Activated CD8-positive, alpha-beta memory T cell treated with anti-CD3 and anti-CD28 coated beads, Interleukin-2, amount 10 ng/mL, durations not matched to agents 7 days and 5 days (primary cell): ENCODE measurements around the gene SPRR4. TPM values are rescaled to one million over a fixed set of nuclear protein-coding genes. Genes with fewer than 3 reads are reported as not detected.

ENCODE experiments used
- ATAC-seq: fragments of 150-1000 bp; cut with Tn5 transposase; one replicate; pipeline ENCODE4 v1.10.0; 2021; ENCODE audit warnings: moderate library complexity
- CTCF ChIA-PET: fragments of 350-600 bp; sonication (Branson Sonifier 250); formaldehyde crosslinking; loops from one replicate; lab custom pipeline; 2021; ENCODE audit warnings: antibody characterized with exemption; lab: Charles Lee
- DNase-seq: peaks from one replicate; pipeline ENCODE4 v3.0.0-alpha.2; 2020
- H3K27ac Mint-ChIP-seq: one replicate; pipeline ENCODE4 v1.8.0; 2021; ENCODE audit warnings: mild to moderate bottlenecking, mixed read lengths
- H3K27me3 Mint-ChIP-seq: one replicate; pipeline ENCODE4 v1.8.0; 2021; ENCODE audit warnings: mixed read lengths
- H3K36me3 Mint-ChIP-seq: one replicate; pipeline ENCODE4 v1.8.0; 2021; ENCODE audit warnings: mild to moderate bottlenecking, mixed read lengths
- H3K4me1 Mint-ChIP-seq: one replicate; pipeline ENCODE4 v1.8.0; 2021; ENCODE audit warnings: mixed read lengths
- H3K4me3 Mint-ChIP-seq: one replicate; pipeline ENCODE4 v1.8.0; 2021; ENCODE audit warnings: mild to moderate bottlenecking, moderate library complexity, mixed read lengths
- H3K9me3 Mint-ChIP-seq: one replicate; pipeline ENCODE4 v1.8.0; 2022; ENCODE audit warnings: low read depth, mixed read lengths
- total RNA-seq, 2 experiments: library from RNA; stranded (reverse); gene quantifications; one replicate each; pipeline ENCODE4 v1.2.3, GENCODE V29; 2021

Gene SPRR4
- total RNA-seq, 2 experiments from 2014 or later = not detected

DNA sequence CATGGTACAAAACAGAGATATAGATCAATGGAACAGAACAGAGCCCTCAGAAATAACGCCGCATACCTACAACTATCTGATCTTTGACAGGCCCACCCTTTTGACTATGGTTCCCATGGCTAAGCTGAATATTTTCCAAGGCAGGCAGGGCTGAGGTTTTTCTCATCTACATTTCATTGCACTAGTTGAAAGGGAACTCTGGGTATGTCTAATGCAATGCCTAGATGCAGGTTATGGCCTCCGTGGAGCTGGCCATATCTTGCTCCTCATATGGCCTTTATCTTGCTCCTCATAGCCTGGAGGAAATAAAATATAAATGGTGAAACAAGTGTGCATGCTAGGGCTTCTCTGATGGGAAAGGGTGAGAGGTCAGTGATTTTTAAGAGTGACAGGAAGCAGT is 12.9 kb upstream of the SPRR4 start:
- no peak for ATAC-seq
- H3K4me1 Mint-ChIP-seq = no peaks in the 10 kb centered on the region
- CTCF ChIA-PET = no interaction called here
- H3K4me3 Mint-ChIP-seq = no peak overlapping the region
- H3K27me3 Mint-ChIP-seq = no peaks in the 10 kb centered on the region
- H3K9me3 Mint-ChIP-seq = no peaks in the 10 kb centered on the region
- no peaks in the 10 kb centered on the region for H3K36me3 Mint-ChIP-seq
- no peak overlapping the region for H3K27ac Mint-ChIP-seq
- DNase-seq = no peak

DNA sequence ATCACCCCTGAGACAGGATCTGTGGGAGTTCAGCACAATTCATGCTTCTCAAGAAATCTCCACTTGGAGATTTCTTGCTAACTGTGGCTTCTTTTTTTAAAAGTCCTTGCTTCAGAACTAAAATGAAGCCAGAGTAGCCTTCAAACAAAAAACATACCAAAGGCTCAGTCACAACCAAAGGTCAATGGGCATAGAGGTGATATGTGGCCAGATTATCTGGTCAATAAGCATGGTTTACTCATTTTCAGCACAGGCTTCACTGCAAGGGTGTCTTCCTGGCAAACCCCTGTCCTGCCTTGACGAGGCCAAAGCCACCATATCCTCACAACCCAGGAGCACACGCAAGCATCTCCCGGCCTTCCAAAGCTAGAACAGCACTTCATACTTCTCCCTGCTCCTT is 11.2 kb upstream of the SPRR4 start:
- no peaks in the 10 kb centered on the region for H3K9me3 Mint-ChIP-seq
- CTCF ChIA-PET = no interaction called here
- DNase-seq (peak; percentile 1), ATAC-seq (no peak)
- no peaks in the 10 kb centered on the region for H3K36me3 Mint-ChIP-seq
- no peak overlapping the region for H3K4me3 Mint-ChIP-seq
- no peaks in the 10 kb centered on the region for H3K4me1 Mint-ChIP-seq
- peaks cover 5% of the 10 kb centered on the region for H3K27me3 Mint-ChIP-seq
- H3K27ac Mint-ChIP-seq = no peak overlapping the region

DNA sequence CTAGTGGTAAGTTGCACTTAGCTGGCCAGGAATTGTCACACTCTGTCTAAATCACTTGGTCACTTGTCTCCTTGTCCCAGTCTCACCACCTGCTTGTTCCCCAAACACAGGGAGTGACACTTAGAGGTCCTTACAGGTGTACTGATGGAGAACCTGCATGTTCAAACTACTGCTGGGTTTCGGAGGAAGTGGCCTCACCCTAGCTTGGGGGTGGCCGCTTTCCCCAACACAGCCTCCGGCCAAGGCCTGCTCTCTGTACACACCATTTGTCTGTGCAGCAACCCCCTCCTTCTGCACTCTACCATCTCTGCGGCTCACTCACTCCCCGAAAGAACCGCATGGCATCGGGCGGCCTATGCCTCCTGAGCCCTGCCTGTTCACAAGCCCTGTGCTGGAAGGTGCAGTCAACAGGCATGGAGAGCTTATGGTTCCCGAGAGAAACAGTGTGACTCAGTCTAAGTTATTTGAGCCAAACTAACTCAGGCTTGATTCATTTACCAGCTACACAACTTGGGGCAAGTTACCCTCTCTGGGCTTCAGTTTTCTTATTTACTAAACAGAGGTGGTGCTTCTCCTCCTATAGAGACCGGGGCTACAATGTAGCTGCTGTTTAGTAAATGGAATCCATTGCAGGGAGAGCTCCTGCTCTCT is 10.5 kb upstream of the SPRR4 start:
- Mint-ChIP-seq H3K27ac (no peak overlapping the region), H3K36me3 (no peaks in the 10 kb centered on the region), H3K4me3 (no peak overlapping the region), H3K4me1 (no peaks in the 10 kb centered on the region), H3K9me3 (no peaks in the 10 kb centered on the region), H3K27me3 (peaks cover 5% of the 10 kb centered on the region)
- ATAC-seq = no peak
- DNase-seq = no peak
- CTCF ChIA-PET = no interaction called here

DNA sequence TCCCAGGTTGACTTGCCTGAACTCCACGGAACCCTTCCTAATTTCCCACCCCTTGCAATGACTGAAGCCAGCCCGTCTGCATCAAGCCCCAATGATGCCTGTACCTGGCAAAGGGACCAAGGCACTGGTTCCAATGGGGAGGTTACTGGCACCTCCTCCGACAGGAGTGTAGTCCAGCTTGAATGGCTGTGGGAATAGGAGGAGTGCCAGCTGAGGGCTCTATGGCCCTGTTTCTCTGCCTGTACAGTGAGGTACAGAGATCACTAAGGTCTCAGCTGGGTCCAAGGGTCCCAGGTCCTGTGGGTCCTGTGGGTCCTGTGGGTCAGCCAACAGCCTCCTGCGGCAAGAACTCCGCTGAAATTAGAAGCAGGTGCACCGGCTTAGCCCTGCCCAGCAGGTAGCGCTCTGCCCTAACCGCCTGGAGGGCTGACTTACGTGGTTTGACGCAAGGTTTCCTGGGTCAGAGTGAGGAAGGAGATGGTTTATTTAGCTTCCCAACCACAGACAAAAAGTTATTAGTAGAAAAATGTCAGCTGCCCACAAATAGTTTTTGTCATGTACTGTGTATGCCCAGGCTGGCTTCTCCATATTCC is 9.9 kb upstream of the SPRR4 start:
- CTCF ChIA-PET = no interaction called here
- ATAC-seq (no peak), DNase-seq (no peak)
- Mint-ChIP-seq H3K4me3 (no peak overlapping the region), H3K27ac (no peak overlapping the region), H3K36me3 (no peaks in the 10 kb centered on the region), H3K4me1 (no peaks in the 10 kb centered on the region), H3K9me3 (no peaks in the 10 kb centered on the region), H3K27me3 (peaks cover 9% of the 10 kb centered on the region)

DNA sequence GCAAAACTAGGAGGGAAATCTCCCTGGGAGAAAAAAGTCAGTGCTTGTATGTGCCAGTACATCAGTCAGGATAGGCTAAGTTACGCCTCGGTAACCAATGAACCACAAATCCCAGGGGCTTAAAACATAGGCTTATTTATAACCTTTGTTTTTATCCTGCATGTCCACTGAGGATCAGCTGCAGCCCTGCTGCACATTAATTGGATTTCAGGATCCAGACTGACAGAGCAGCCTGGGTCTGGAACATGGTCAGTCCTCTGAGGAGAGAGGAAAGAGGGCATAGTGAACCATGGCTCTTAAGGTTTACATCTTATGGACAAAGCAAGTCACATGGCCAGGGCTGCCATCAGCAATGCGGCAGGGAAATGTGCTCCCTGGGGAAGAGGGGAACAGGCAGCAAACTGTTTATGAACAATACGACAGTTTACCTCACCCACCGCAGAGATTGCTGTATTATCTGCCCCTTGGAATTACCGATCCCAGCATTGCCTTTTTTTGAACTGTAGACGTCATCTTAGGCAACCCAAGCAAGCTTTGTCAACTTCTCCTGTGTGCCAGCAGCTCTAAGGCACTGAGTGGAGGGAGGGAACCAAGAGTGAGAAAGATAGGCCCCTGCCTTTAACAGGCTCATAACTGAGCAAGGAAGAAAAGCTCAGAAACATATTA is 9.1 kb upstream of the SPRR4 start:
- DNase-seq (peak; percentile 12), ATAC-seq (no peak)
- Mint-ChIP-seq H3K9me3 (no peaks in the 10 kb centered on the region), H3K27ac (no peak overlapping the region), H3K4me3 (no peak overlapping the region), H3K4me1 (no peaks in the 10 kb centered on the region), H3K27me3 (peaks cover 9% of the 10 kb centered on the region), H3K36me3 (no peaks in the 10 kb centered on the region)
- CTCF ChIA-PET = no interaction called here

DNA sequence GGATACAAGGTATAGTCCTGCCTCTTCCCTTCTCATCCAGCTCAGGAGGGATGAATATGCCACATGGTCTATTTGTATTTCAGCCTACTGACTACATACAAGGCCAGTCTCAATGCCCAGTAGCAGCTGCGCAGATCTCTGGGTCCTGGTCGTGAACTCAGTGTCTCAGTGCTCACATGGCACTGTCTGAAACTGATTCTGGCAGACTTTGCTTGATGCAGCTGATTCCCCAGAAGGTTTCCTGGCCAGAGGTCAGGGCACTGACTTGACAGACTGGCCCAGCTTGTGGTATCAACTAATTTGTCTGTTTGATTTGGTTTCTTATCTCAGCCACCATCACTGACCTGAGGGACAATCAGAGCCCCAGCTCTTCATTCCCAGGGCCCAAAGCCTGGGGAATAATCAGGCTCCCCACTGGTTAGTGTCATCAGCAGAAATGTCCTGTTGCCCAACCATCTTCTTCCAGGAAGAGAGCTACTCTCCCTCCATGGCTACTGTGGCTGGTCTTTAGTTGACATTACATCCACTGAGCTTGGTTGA is 7.5 kb upstream of the SPRR4 start:
- H3K9me3 Mint-ChIP-seq = no peaks in the 10 kb centered on the region
- H3K27ac Mint-ChIP-seq = no peak overlapping the region
- peaks cover 13% of the 10 kb centered on the region for H3K27me3 Mint-ChIP-seq
- ATAC-seq = no peak
- CTCF ChIA-PET = no interaction called here
- H3K4me1 Mint-ChIP-seq = peaks cover 3% of the 10 kb centered on the region
- no peaks in the 10 kb centered on the region for H3K36me3 Mint-ChIP-seq
- H3K4me3 Mint-ChIP-seq = no peak overlapping the region
- DNase-seq = peak; percentile 15

DNA sequence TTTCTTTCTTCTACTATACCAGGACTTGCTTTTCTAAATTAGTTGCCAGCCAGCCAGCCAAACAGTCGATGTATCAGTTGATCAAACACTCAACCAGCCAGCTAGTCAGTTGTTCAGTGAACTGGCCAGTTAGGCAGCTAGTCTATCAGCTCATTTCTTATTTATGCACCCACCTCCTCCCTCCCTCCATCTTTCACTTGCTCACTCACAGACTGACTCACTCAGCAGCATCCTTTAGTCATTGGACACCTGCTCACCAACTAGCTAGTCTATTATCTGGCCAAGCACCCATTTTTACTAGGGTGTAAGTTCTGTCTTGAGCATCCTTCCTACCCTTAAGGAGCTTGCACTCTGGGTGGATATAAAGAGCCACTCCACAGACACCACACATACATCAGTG is 5.9 kb upstream of the SPRR4 start:
- no peak overlapping the region for H3K27ac Mint-ChIP-seq
- H3K4me3 Mint-ChIP-seq = no peak overlapping the region
- peaks cover 13% of the 10 kb centered on the region for H3K27me3 Mint-ChIP-seq
- peak; percentile 31 for DNase-seq
- H3K4me1 Mint-ChIP-seq = peaks cover 7% of the 10 kb centered on the region
- ATAC-seq = no peak
- CTCF ChIA-PET = no interaction called here
- H3K36me3 Mint-ChIP-seq = no peaks in the 10 kb centered on the region
- H3K9me3 Mint-ChIP-seq = no peaks in the 10 kb centered on the region

DNA sequence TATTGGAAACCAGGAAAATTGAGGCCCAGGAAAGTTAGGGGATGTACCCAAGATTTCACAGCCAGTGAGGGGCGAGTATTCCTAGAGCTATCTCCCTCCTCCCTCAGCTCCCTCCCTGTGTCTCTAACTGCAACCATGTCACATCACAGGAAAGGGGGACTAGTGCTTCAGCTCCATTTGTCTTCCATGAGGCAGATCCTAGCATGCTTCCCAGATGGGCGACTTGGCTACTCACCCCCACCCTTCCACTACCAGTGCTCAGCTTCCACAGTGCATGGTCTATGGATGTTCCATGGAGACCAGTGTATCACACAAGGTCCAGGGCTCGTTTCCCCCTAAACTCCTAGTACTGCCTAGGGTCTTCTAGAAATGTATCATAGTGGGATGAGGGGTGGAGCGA is 4.6 kb upstream of the SPRR4 start:
- Mint-ChIP-seq H3K4me3 (no peak overlapping the region), H3K36me3 (no peaks in the 10 kb centered on the region), H3K4me1 (peaks cover 7% of the 10 kb centered on the region), H3K27me3 (peaks cover 13% of the 10 kb centered on the region), H3K27ac (no peak overlapping the region), H3K9me3 (no peaks in the 10 kb centered on the region)
- peak; percentile 12 for DNase-seq
- ATAC-seq = no peak
- CTCF ChIA-PET = no interaction called here

DNA sequence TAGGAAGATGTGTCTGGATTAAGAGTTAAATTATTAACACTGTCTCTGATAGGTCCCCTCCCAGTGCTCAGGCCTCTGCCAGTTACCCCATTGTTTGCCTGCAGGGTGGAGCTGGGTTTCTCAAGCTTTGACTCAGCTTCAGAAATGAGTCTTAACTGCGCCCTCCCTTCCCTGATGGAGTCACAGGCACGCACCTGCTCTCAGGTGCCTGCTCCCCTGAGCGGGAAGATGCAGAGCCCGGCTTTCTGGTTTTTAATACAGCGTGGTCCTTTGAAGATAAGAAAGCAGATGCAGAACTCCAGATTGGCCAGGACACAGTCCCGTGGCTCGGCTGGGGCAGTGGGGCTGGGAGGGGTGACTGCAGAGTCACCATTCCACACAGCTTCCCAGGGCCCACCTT is 3.2 kb upstream of the SPRR4 start:
- CTCF ChIA-PET = no interaction called here
- Mint-ChIP-seq H3K27me3 (peaks cover 13% of the 10 kb centered on the region), H3K4me3 (no peak overlapping the region), H3K27ac (no peak overlapping the region), H3K9me3 (no peaks in the 10 kb centered on the region), H3K36me3 (no peaks in the 10 kb centered on the region), H3K4me1 (peaks cover 7% of the 10 kb centered on the region)
- no peak for DNase-seq
- no peak for ATAC-seq

DNA sequence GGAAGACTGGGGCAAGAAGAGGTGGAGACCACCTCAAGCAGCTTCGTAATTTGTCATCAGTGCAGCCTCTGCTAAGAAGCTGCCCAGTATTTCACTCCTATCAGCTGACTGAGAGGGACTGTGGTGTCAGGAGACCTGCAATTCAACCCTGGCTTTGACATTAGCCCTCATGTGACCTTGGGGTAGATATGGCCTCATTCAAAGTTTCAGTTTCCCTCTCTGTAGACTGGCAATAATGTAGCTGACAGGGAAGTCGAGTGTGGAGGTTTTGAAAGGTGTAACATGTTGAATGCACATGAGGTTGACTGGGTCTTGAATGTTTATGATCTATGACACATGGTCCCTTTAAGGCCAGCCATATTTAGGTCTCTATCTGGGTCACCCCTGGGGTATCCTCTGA is 2.2 kb upstream of the SPRR4 start:
- Mint-ChIP-seq H3K9me3 (no peaks in the 10 kb centered on the region), H3K4me1 (peaks cover 7% of the 10 kb centered on the region), H3K27me3 (peaks cover 13% of the 10 kb centered on the region), H3K36me3 (no peaks in the 10 kb centered on the region), H3K4me3 (no peak overlapping the region), H3K27ac (no peak overlapping the region)
- CTCF ChIA-PET = no interaction called here
- no peak for ATAC-seq
- no peak for DNase-seq

DNA sequence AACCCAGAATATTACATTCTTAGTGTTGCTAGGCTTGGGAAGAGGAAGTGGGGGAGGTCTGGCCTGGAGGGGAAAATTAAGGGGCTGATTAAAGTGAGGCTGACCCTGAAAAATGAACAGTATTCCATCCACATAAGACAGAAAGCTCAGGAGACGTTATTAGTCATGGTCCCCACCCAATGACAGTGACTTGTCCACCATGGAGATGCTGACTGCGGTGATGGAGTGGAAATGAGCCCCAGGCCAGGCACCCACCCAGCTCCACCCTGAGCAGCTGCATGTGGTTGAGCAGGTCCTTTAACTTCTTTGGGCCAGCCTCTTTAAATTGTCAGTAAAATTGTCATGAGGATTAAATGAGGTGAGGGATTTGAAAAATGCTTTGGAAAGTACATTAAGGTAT is 1.4 kb upstream of the SPRR4 start:
- CTCF ChIA-PET = no interaction called here
- H3K36me3 Mint-ChIP-seq = no peaks in the 10 kb centered on the region
- no peaks in the 10 kb centered on the region for H3K9me3 Mint-ChIP-seq
- H3K4me3 Mint-ChIP-seq = no peak overlapping the region
- peaks cover 8% of the 10 kb centered on the region for H3K27me3 Mint-ChIP-seq
- DNase-seq (no peak), ATAC-seq (no peak)
- H3K27ac Mint-ChIP-seq = no peak overlapping the region
- H3K4me1 Mint-ChIP-seq = peaks cover 7% of the 10 kb centered on the region

DNA sequence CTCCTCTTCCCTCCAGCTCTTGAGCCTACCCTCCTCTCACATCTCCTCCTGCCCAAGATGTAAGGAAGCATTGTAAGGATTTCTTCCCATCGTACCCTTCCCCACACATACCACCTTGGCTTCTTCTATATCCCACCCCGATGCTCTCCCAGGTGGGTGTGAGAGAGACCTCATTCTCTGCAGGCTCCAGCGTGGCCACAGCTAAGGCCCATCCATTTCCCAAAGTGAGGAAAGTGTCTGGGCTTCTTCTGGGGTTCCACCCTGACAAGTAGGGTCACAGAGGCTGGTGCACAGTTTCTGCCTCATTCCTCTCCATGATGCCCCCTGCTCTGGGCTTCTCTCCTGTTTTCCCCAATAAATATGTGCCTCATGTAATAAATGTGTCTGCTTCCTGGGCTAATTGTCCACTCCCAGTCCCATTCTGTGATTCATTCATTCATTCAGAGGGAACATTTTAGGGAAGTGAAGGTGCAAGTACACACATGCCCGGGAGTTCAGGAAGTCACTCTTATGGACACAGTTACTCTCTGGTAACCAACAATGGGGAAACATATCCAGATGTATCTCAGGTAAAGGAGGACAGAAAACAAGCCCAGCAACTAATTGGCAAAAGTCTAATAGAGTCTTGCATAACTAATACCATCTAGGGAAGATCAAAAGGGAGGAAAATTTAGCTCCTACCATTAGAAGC is 1.9 kb downstream of the SPRR4 start:
- DNase-seq (no peak), ATAC-seq (no peak)
- no peak overlapping the region for H3K27ac Mint-ChIP-seq
- no peaks in the 10 kb centered on the region for H3K9me3 Mint-ChIP-seq
- peaks cover 3% of the 10 kb centered on the region for H3K27me3 Mint-ChIP-seq
- no peaks in the 10 kb centered on the region for H3K36me3 Mint-ChIP-seq
- no peak overlapping the region for H3K4me3 Mint-ChIP-seq
- peaks cover 7% of the 10 kb centered on the region for H3K4me1 Mint-ChIP-seq
- CTCF ChIA-PET = no interaction called here

DNA sequence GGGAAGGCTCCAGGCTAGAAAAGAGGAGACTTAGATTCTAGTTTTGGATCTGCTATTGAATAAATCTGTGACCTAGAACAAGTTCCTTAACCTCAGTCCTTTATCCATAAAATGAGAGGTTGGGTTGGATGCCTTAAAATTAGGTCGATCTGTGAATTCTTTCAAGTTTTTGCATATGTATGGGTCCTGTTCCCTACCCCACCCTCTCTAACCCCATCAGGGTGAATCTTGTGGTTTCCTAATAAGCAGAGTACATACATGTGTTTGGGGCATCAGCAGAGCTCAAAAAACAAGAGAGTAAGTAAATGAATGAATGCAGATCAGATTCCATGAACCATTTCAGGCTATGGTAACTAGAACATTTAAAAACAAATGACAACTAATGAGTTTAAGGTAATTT is 6.2 kb downstream of the SPRR4 start:
- peaks cover 8% of the 10 kb centered on the region for H3K27me3 Mint-ChIP-seq
- no peak overlapping the region for H3K27ac Mint-ChIP-seq
- no peaks in the 10 kb centered on the region for H3K36me3 Mint-ChIP-seq
- CTCF ChIA-PET = no interaction called here
- ATAC-seq = no peak
- H3K4me1 Mint-ChIP-seq = no peaks in the 10 kb centered on the region
- no peaks in the 10 kb centered on the region for H3K9me3 Mint-ChIP-seq
- no peak for DNase-seq
- no peak overlapping the region for H3K4me3 Mint-ChIP-seq
